HTR-8/SVneo (cell line): ENCODE data around the gene GSN.

ENCODE experiments used
- DNase-seq: peaks from one replicate; pipeline ENCODE4 v3.0.0; 2011; ENCODE audit warnings: low spot score, mixed read lengths; ENCODE audit not compliant: insufficient read length
- FAIRE-seq: peaks from 2 replicates; lab custom pipeline; 2011; peaks lifted over from hg19 to GRCh38; lab: Jason Lieb, UNC

The GSN gene

DNA sequence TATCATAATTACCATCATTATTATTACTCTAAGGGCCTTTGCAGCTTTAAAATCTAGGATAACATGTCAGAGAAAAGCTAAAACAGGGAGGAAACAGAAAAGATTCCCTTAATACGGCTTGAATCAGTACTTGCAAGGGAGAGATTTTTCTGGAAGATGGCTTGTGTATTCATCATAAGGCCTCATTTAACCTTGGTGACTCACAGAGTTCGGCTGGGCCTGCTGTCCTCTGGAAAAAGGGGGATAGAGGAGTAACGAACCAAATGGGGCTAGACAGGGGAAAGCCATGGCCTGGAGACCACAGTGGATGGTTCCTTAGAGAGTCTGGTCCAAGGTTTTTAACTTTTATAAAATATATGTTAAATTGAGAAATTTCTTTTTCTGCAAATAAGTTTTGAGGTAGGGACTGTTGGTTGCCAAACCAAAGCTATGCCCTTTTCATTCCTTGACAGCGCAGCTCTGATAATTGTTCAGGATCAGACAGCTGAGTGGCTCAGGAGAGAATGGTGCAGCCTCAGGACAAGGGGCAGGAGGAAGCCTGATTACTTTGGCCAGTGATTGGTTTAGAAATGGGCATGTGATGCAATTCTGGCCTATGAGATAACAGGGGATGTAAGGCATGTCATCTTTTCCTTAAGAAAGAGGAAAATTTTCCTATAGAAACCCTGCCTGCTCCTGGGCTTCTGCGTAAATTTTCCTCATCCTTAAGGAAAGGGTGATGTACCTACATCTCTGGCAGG lies 25.6 kb upstream of the GSN start:
- FAIRE-seq (no peak), DNase-seq (no peak)

DNA sequence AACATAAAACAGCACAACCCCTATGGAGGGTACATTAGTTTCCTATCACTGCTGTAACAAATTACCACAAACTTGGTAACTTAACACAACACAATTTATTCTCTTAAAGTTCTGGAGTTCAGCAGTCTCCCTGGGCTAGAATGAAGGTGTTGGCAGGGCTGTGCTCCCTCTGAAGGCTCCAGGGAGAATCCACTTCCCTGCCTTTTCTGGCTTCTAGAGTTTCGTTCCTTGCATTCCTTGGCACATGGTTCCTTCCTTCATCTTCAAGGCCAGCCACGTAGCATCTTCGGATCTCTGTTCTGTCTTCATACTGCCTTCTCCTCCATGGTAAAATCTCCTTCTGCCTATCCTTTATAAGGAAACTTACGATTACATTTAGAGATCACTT lies 25.0 kb upstream of the GSN start:
- FAIRE-seq (no peak), DNase-seq (no peak)

DNA sequence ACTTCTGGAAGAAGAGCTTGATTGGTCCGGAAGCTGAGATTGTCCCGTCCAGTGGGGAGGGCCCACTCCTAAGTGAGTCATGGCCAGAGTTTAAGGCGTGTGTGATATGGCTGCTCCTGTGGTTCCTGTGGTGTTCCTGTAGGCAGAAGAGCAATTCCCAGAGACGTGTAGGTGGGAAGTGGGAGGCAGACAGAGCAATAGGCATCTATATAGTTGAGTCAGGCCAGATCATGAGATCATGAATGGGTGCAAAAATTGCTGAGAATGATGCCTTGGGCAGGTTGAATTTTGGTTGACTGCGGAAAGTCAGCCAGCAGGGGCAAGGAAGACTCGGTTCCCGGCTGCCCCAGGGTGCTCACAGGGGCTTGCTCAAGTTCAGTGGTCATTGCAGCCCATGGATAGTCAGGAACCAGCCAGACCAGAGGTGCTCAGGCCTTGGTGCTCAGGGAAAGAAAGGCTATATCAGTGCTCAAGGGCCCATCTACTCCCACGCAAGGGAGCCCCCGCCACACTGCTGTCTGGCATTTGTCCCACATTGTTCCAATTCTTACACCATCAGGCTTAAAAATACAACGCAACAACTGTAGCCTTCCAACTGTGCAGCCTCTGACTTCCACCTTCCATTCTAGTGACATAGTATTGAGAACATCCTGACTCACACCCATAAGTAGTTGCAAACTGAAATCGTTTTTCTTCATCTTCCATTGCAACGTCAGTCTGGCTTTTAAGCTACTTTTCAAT lies 21.0 kb upstream of the GSN start:
- no peak for DNase-seq
- no peak for FAIRE-seq

DNA sequence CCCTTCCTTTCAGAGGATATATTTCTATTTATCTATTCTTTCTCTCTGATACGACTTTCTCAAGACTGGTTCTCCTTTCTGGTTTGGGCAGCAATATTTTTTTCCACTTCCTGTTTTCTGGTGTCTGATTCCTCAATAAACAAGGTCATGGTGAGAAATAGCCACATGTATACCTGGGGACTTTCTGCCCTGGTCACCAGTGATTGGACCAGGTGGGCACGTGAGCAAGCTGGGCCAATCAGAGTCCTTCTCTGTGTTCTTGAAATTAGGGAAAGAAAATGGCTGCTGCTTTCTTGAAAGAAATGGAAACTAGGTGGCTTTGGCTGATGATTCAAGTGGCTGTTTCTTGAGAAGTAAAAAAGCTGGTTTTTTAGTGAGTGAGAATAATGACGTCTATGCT lies 18.4 kb upstream of the GSN start:
- DNase-seq, result no peak
- FAIRE-seq, result no peak

DNA sequence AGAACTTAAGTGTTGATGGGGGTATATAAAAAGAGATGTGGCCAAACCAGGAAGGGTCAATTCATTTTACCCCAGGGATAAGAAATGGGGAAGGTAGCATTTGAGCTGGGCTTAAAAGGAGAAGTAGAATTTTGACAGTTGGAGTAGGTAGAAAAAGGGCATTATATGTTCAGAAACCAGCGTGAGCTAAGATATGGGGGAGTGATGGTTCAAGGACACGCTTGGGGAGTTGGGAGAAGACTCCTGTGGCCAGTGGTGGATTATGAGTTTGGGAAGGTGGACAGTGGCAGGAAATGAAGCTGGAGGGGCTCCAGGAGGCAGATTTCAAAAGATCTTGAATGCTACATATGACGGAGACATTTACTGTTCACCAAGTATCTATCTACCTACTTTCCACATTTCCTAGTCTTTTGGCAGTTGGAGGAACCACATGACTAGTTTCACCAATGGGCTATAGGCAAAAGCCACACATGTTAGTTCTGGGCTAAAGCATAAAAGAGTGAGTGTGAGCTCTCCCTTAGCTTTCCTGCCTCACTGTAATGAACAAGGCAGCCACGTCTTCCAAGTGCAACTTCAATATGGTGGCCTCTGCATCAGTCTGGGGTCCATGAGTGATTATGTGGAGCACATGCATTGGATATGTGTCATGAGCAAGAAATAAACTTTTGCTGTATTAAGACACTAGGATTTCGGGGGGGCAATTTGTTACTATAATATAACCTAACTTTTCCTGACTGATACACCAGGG lies 15.7 kb upstream of the GSN start:
- no peak for DNase-seq

DNA sequence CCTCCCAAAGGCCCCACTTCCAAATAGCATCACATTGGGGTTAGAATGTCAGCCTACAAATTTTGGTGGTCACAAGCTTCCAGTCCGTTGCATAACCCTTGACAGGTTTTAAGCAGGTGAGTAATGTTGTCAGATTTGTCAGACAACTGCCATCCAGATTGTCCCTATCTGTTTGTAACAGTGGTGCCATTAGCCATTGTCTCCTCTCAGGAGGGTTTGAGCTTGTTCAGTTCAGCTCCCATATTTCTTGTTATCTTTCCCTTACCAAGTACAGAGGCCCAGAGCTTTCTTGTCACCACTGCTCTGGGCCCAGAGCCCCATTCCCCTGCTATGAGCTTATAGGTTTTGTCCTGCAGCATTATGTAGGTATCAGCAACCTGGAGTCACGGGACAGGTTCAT lies 14.8 kb upstream of the GSN start:
- DNase-seq, result no peak

More for the DNA sequence above, 15.7 kb upstream of the GSN start:
- no peak for FAIRE-seq

DNA sequence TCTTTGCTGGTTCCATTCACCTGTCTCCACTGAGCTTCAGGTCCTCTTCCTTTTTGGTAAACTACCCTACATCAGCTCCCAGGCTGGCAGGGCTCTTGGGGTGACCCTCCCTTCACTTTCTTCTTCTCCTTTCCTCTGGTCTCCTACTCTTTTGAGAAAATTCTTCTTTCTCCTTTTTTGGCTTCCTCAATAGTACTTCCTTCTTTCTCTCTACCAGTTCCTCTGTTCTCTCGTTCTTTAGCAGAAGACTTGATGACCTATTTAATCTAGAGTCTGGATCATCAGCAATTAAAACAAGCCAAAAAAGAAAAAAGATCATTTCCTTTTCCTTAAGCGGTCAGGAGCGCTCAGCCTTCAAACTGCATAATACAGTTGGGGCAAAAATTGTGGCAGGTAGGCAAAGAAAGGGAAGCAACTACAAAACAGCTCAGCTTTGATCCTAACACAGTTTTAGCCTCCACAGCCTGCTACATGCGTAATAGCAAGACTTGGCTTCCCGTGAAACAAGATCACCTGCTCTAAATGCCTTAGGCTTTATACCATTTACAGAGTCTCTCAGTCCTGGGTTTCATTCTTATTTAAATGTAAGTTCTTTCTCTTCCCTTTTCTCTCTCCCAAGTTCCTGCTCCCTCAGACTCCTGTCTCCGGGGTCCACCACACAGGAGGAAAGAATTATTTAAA lies 14.0 kb upstream of the GSN start:
- FAIRE-seq, result no peak
- DNase-seq, result no peak

More for the DNA sequence above, 14.8 kb upstream of the GSN start:
- FAIRE-seq, result no peak

DNA sequence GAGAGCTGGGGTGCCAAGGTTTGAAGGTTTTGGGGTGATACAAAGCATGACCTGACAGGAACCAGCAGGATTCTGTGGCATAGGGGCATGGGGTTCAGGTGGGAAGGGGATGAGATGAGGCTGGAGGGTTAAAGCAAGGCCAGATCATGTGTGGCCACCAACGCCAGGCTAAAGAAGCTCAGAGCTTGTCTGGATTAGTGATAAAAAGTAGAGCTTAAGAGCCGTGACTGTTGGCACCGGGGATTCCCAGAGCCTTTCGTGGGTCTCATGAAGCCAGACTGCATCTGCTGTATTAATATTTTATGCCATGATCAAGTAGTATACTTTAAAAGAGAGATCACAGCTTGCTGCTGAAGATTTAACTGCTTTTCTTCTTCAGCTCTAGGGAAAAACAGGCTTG lies 8.5 kb upstream of the GSN start:
- FAIRE-seq, result no peak
- DNase-seq, result no peak

DNA sequence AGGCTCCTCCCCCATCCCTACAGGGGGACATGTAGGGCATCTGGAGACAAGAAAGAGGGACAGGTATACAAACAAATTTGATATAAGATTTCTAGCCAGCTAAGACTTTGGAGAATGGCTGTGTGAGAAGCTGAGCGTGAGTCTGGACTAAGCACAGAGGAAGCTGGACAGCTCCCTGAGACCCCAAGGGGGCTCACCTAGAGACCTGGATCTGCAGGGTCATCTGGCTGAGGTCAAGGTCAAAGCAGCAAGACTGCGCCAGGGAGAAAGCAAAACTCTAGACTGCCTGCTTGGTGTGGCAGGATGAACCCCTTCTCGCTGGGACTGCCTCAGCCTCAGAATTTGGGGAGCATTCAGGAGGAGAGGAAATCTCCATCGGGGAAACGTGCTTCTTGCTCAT lies 8.0 kb upstream of the GSN start:
- DNase-seq, result no peak
- FAIRE-seq, result no peak

DNA sequence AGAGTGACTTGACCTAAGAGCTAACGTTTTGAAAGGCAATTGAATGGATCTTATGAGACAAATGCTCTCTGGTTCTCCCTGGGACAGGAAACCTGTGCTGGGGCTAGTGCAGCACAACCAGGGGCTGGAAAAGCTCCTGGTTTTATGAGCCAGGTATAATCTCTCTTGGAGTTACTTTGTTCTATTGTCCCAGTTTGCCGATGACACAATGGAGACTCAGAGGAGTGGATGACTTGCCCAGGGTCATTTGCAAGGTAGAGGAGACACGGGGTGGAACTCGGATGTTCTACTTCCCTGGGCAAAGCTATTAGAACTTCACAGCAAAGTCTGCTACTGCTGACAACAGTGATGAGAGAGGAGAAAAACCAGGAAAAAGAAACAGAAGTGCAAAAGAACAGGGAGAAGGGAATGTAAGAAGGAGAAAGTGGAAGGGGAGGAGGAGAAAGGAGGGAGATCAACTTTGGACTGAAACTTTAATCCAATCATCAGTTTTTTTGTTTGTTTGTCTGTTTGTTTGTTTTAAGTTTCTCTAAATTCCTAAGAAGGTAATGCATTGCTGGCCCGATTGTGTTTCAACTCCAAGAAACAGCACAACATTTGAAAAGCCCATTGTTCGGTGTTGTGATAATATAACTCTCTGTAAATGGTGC lies 7.4 kb upstream of the GSN start:
- DNase-seq, result no peak
- no peak for FAIRE-seq

DNA sequence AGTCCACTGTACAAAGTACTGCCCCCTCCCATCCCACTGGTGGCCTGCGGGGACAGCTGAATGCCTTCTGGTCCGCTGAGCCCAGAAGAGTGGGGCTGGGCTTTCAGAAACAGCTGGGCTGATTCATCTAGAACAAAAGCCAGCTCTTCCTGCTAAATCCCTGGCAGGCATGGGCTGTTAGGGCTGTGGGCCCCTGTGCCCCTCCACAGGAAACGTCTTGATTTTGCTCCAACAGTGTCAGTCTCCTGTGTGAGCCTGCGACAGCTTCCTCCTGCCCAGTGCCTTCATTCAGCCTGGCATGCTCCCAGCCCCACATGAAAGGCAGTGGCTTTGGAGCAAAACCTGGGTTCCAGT lies 6.9 kb upstream of the GSN start:
- no peak for DNase-seq
- no peak for FAIRE-seq

DNA sequence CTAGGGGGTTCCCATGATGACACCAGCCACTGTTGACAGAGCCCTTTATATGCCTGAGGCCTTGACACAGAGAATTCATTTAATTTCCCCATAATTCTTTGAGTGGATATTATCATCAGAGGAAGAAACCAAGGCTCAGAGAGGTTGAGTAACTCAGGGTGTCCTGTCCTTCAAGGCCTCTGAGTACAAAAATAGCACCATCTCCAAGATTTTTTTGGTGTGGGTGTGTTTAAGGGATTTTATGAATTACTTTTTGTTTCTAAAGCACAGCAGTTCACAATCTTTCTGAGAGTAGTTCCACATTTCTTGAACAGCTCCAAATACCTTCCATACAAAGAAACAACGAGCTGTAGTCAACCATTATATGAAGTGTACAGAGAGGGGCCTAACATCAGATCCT lies 6.2 kb upstream of the GSN start:
- no peak for FAIRE-seq
- no peak for DNase-seq

DNA sequence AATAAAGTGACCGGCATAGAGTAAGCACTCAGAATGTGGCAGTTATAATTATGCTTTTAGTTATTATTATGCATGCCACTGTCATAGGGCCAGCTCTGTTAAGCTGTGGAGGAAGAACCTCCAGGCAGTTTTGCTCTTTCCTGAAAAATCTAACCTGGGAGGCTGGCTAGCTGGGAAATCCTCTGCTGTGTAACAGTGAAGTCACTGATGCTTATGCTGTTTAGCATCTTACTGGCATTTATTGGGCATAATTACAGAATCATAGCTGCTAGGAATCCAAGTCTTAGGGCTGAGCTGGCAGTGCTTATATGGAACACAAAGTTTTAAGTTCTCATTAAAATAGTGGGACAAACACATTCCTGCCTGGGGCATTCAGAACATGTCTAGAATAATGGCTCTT lies 5.5 kb upstream of the GSN start:
- no peak for FAIRE-seq
- no peak for DNase-seq

DNA sequence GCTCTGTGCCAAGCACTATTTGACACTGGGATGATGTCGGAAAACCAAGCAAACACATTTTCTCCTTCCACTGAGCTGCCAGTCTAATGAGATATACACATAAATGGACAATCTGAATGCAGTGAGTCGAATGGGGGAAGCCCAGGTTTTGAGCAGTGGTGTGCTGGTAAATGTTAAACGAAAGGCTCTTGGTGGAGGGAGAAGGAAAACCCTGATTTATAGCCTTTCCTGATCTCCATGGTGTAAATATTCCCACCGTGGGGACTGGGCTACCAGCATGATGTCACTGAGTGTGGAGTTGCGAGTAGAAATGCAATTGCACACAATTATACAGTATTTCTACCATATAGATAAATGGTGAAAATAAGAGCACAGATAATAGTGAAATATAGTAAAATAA lies 5.0 kb upstream of the GSN start:
- no peak for FAIRE-seq
- DNase-seq, result no peak

DNA sequence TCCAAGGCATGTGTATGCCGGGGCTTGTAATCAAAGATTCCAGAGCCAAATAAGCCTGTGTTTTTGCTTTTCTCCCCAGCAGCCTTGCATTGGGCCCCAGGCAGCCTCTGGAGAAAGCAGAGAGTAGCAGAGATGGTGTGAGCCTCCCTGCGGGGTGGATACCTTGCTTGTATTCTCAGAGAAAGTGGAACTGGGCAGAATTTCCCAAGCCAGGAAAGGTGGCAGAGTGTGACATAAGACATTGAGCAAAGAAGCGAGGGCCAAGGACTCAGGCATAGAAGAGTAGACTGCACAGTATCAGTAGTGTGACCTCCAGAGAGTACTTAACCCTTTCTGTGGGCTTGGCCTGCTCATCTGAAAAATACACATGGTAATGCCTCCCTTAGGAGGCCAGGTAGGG lies 1.6 kb upstream of the GSN start:
- no peak for DNase-seq
- no peak for FAIRE-seq

DNA sequence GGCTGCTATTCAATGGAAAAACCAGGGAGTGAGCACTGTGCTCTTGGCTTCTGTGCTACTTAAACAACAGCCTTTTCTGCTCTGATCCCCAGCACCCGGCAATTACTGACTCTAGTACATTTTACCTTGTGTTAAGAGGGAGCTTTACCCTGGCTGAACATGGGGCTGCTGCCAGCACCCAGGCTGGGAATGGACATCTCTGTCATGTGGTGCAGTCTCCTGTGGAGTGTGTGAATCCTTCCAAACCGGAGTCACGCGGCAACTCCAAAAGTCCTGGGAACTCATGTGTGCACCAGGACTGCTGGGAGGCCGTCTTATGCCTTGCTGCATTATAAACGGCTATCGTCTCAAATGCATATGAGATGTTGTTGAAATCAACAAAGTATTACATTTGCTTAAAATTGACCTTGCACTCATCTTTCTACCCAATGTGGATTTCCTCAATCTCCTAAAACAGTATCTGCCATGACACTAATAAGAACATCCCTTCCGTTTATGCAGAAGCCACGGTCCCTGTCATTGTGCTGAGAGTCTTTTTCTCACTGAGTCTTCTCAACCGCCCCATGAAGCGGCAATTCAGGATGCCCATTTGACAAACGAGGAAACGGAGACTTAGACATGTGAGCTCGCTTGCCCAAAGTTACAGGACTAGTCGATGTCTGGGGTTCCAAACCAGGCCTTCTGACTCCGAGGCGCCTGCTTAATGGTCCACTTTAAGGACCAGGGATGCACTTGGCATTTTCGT lies 884 bp upstream of the GSN start:
- DNase-seq, result no peak
- no peak for FAIRE-seq

DNA sequence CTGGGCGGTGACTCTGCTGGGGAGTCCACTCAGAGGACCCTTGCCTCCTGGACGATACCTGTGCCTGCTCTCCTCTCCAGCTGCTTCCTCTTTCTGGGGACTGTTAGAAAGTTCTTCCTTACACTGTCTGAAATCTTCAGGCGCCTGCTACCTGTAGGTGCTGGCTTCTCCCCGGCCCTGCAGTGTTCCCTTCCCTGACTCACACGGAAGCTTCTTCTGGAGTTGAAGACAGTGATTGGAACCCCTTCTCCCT lies 562 bp downstream of the GSN start:
- FAIRE-seq (no peak), DNase-seq (no peak)

DNA sequence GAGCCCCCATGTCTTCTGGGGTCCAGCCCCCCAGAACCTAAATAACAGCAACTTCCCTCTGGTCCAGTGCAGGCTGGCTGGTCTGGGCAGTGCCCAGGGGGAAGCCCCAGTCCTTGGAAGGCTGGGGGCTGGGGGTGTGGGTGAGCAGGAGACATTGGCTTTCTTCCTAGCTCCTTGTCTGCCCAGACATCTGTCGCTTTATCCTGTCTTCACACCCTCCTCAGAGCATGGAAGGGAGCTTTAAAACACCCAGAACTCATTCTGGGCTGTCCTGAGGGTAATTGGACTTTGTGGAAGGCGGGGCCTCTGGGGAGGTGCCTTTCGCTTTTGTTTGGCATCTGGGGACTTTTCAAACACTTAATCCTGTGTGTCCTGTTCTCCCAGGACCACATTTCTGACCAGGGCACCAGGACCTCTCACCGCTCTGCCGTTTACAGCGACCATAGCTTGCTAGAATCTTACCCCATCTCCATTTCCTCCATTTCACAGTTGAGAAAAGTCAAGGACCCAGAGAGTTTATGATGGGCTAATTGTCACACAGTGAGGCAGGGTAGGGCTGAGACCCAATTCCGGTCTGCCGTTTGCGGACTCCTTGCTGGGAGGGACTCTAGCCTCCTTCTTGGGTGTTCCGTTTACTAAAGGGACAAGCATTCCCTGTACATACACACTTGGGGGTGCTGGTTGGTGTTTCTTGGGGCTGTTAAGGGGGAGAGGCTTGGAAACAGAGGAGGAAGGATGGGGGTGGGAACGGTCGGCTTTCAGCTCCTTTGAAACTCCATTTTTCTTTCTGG lies 1.1 kb downstream of the GSN start:
- no peak for DNase-seq

DNA sequence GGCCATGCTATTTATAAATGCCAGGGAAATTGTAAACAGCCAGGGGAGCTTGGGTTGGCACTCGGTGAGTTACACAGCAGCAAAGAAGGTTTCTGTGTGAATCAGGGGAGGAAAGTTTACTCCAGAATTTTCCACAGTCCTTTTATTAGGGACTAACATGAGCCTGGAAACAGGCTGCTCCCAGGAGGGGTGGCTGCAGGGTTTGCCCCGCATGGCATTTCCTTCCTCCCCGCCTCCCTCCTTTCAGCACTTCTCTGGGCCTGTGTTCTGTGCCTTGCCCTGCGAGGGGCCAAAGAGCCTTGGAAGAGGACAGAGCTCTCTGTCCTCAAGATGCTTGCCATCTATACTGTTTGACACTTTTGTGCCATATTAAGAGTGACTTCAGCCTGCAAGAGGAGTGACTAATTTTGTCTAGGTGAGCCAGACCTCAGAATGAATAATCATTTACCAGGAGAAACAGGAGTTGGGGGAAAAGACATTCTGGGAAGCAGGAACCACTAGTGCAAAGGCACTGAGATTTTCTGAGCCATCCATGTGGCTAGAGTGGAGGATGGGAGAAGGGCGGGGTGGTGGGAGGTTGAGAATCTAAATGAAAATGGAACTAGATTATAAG lies 1.8 kb downstream of the GSN start:
- no peak for DNase-seq
- no peak for FAIRE-seq

More for the DNA sequence above, 1.1 kb downstream of the GSN start:
- FAIRE-seq, result no peak
